Smooth muscle cell of the umbilical artery (primary cell): Measurements from ENCODE around the gene ZNF648. TPM values are rescaled to one million over a fixed set of nuclear protein-coding genes. Genes with fewer than 3 reads are reported as not detected.

ENCODE experiments used
- total RNA-seq: library from RNA; depleted of rRNA; stranded (reverse); fragments of >200 nt; gene quantifications from 2 replicates; pipeline ENCODE4 v1.2.3, GENCODE V29; 2014

Gene ZNF648, protein sequence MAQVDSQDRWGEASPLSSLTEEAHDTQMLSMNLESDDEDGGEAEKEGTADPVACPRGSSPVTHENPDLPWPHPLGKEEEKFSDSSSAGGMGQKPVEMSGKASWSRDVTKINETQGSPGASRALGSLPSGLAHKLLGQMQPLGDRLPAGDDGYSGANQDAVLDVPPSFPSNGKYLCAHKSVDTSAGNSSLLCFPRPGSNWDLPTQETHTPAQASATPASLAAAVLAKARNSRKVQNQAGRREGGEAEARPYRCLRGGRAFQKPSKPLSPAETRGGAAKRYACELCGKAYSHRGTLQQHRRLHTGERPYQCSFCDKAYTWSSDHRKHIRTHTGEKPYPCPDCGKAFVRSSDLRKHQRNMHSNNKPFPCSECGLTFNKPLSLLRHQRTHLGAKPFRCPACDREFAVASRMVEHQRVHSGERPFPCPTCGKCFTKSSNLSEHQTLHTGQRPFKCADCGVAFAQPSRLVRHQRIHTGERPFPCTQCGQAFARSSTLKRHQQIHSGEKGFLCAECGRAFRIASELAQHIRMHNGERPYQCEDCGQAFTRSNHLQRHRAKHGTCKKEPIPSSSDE
- total RNA-seq = not detected in 2 replicates

DNA sequence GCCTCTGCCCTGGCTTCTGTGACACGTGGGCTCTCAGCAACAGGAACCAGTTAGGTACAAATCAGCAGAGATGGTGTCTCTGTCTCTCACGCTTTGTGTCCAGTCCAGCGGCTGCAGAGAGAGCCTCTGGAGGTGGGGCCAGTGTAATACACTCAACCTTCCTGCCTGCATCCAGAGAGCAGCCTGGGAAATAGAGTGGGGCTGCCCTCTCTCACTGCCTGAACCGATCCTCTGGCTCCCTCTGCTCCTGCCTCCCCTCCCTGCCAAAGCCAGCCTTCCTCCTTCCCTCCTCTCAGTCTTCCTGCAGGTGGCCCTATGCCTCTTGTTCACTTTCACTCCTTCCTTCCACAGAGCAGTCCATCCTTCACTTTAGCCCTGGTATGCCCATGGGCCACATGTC, at the start of gene ZNF648:
TSS of gene ZNF648 (minus strand) at position 119 of the 400 bp plus-strand sequence. CDS start 3,702 bp downstream, outside the sequence.

